Kidney epithelial cell (primary cell): ENCODE measurements around the gene SEMA4A. TPM values are rescaled to one million over a fixed set of nuclear protein-coding genes. Genes with fewer than 3 reads are reported as not detected.
"Not testable (repeated sequence)": the region's sequence is repeated elsewhere in the genome, so short reads cannot be mapped to it uniquely, and the experiment has no call there.

Experiments
- DNase-seq: peaks from one replicate; pipeline ENCODE4 v3.0.0-alpha.2; 2010; ENCODE audit warnings: low read depth
- H3K27me3 ChIP-seq: 2 replicates; pipeline ENCODE4 v1.6.0; 2011; ENCODE audit warnings: low read length; ENCODE audit not compliant: control insufficient read depth, insufficient read depth
- H3K36me3 ChIP-seq: 2 replicates; pipeline ENCODE4 v1.5.1; 2011; ENCODE audit warnings: low read length; ENCODE audit not compliant: control insufficient read depth, insufficient read depth
- H3K4me3 ChIP-seq: 2 replicates; pipeline ENCODE4 v1.5.1; 2011; ENCODE audit warnings: low read depth, mild to moderate bottlenecking, control low read depth, low read length
- CTCF ChIP-seq: IDR thresholded peaks from 2 replicates; pipeline ENCODE4 v1.5.1; 2011; ENCODE audit warnings: mild to moderate bottlenecking, moderate library complexity, low read length, control low read depth, inconsistent platforms; ENCODE audit not compliant: insufficient read depth, poor library complexity, severe bottlenecking
- total RNA-seq: library from RNA; depleted of rRNA; stranded (reverse); fragments of >200 nt; gene quantifications from 2 replicates; pipeline ENCODE4 v1.2.3, GENCODE V29; 2015

SEMA4A gene
- total RNA-seq, 1 donor from 2014 or later: 2.6 TPM

GRCh38 chr1:156122519-156123355 is 30.6 kb upstream of the SEMA4A start:
- H3K4me3 ChIP-seq: no peak overlapping the region
- no peak for DNase-seq
- TF ChIP-seq CTCF: no peak
- H3K27me3 ChIP-seq: no peaks in the 10 kb centered on the region
- H3K36me3 ChIP-seq: no peaks in the 10 kb centered on the region

- peak; percentile 89 for DNase-seq
- TF ChIP-seq CTCF: peak; percentile 36
- H3K36me3 ChIP-seq: no peaks in the 10 kb centered on the region
- H3K27me3 ChIP-seq: no peaks in the 10 kb centered on the region
- no peak overlapping the region for H3K4me3 ChIP-seq
Observed at GRCh38 chr1:156123356-156124196, 29.8 kb upstream of the SEMA4A start.

- H3K27me3 ChIP-seq: no peaks in the 10 kb centered on the region
- H3K36me3 ChIP-seq: no peaks in the 10 kb centered on the region
- DNase-seq: no peak
- TF ChIP-seq CTCF: no peak
- H3K4me3 ChIP-seq: no peak overlapping the region
Observed at GRCh38 chr1:156124557-156125483, 28.6 kb upstream of the SEMA4A start.

GRCh38 chr1:156125544-156125943 is 27.8 kb upstream of the SEMA4A start:
- not testable (repeated sequence) for DNase-seq, H3K27me3 ChIP-seq, H3K36me3 ChIP-seq, H3K4me3 ChIP-seq

- TF ChIP-seq CTCF: peak; percentile 63
- Histone ChIP-seq H3K36me3 (peaks cover 2% of the 10 kb centered on the region), H3K27me3 (no peaks in the 10 kb centered on the region), H3K4me3 (no peak overlapping the region)
- peak; percentile 87 for DNase-seq
Observed at GRCh38 chr1:156126043-156126629, 27.2 kb upstream of the SEMA4A start.
